HG03159 (cell line): ENCODE data around the gene TMEM205.
"Not testable (repeated sequence)": the region's sequence is repeated elsewhere in the genome, so short reads cannot be mapped to it uniquely, and the experiment has no call there.

Experiments
- ATAC-seq: cut with Tn5 transposase; IDR thresholded peaks from one replicate; pipeline ENCODE4 v1.9.1; 2021; ENCODE audit warnings: mild to moderate bottlenecking, moderate library complexity; ENCODE audit not compliant: unreplicated experiment

TMEM205 gene

GRCh38 chr19:11340099-11340467, 6.0 kb downstream of the TMEM205 start:
- not testable (repeated sequence) for ATAC-seq

- ATAC-seq: peak; percentile 63
Observed at GRCh38 chr19:11339254-11340098, 6.6 kb downstream of the TMEM205 start, which contains the start of gene RAB3D. Gene RAB3D (minus strand): TSS chr19:11339657. CDS start chr19:11337399, 2,258 bp downstream.

GRCh38 chr19:11338569-11339253, 7.4 kb downstream of the TMEM205 start:
- no peak for ATAC-seq

GRCh38 chr19:11338121-11338520, 7.9 kb downstream of the TMEM205 start:
- ATAC-seq: no peak

GRCh38 chr19:11337080-11337479, 9.0 kb downstream of the TMEM205 start:
- no peak for ATAC-seq

GRCh38 chr19:11335449-11336146, 10.5 kb downstream of the TMEM205 start:
- no peak for ATAC-seq

DNA sequence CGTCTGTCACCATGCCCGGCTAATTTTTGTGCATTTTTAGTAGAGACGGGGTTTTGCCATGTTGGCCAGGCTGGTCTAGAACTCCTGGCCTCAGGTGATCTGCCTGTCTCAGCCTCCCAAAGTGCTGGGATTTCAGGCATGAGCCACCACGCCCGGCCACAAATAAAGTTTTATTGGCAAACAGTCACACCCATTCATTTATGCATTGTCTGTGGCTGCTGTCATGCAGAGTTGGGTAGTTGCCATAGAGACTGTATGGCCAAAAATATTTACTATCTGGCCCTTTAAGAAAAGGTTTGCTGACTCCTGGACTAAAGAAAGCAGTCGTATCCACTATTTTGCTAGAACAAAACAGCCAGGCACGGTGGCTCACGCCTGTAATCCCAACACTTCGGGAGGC, 12.2 kb downstream of the TMEM205 start:
- ATAC-seq: not testable (repeated sequence)

DNA sequence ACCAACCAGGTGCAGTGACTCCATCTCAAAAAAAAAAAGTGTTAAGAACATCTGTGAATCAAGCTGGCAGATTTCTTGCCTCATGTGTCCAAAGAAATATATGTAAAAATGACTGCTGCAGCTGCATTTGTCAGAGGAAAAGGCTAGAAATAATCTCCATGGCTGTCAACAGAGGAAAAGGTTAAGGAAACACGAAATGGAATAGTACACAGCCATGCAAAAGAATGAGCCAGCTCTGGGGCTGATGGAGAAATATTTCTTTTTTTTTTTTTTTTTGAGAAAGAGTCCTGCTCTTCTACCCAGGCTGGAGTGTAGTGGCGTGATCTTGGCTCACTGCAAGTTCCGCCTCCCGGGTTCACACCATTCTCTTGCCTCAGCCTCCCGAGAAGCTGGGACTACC, 13.2 kb downstream of the TMEM205 start:
- no peak for ATAC-seq

- no peak for ATAC-seq
Observed at GRCh38 chr19:11331502-11331901, 14.6 kb downstream of the TMEM205 start.

DNA sequence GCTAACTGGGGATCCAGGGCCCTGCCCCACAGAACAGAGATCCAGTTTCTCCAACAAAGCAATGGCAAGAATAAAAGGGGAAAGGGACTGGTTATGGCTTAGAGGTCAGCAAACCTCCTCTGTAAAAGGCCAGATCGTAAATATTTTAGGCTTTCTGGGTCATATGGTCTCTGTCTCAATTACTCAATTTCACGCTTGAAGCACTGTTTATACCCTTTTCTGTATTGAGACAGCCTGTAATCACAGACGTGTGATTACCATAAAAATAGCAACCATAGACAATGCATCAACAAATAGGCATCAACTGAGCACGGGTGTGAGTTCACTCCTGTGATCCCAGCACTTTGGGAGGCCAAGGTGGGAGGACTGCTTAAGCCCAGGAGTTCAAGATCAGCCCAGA, 15.9 kb downstream of the TMEM205 start:
- ATAC-seq: no peak

DNA sequence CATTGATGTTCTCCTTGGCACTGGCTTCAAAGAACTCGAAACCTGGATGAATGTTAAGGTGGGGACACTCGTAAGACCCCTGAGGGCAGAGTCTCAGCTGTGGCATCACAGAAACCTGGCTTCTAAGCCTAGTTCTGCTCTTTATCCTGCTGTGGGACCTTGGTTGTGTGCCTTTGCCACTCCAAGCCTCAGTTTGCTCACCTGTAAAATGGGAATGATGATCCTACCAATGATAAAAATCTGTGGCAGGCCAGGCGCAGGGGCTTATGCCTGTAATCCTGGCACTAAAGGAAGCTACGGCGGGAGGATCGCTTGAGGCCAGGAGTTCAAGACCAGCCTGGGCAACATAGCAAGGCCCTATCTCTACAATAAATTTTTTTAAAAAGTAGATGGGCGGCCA, 20.5 kb downstream of the TMEM205 start:
- ATAC-seq: no peak

DNA sequence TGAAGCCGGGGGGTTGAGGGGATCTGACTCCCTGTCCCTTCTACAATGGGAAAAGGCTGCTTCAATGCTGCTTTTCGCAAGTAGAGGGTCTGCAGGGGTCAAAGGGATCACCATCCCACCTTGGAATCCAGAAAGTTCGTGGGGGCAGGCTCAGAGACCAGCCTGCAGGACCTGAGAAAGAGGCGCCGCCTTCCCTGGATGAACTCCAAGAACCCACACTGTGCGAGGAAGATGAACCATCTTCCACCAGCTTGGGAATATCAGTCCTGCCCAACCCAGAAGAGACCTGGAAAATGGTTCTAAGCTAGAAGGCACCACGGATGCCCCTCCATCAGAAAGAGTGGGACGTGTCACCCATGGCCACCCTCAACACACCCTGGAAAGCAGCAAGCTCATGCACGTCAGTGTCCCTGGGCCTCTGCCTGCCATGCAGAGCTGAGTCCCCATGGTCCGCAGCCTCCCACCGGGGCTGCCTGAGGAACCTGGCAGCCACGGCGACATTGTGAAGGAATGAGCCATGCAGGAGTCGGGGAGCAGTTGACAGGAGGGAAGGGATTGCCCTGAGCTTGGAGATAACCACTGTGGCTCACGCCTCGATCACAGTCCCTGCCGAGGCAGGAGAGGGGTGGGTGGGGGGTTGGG, 21.2 kb downstream of the TMEM205 start:
- no peak for ATAC-seq

DNA sequence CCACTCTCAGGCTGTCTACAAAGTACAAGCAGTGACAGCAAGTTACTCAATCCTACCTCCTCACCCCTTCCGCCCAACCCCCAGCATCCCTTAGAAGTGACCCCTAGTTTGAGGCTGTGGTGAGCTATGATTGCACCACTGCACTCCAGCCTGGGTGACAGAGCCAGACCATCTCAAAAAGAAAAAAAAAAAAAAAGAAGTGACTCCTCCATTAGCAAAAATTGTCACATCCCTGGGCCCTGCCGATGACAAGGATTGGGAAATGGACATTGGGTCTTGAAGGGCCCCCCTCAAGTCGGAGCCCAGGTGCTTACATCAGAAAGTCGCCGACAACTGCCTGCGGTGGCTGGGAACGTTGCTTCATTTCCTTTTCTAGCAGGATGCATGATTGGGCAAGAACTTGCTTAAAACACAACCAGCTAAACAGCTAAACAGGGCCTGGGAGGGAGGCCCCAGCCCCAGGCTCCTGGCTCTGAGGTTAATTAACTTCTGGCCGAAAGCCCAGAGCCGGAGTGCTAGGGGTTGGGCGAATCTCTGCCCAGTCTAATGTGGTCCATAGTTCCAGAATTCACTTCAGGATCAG, 21.9 kb downstream of the TMEM205 start:
- ATAC-seq: no peak

GRCh38 chr19:11323601-11324078, 22.4 kb downstream of the TMEM205 start:
- no peak for ATAC-seq

GRCh38 chr19:11322269-11323024, 23.6 kb downstream of the TMEM205 start:
- no peak for ATAC-seq

GRCh38 chr19:11321191-11322126, 24.6 kb downstream of the TMEM205 start:
- no peak for ATAC-seq

DNA sequence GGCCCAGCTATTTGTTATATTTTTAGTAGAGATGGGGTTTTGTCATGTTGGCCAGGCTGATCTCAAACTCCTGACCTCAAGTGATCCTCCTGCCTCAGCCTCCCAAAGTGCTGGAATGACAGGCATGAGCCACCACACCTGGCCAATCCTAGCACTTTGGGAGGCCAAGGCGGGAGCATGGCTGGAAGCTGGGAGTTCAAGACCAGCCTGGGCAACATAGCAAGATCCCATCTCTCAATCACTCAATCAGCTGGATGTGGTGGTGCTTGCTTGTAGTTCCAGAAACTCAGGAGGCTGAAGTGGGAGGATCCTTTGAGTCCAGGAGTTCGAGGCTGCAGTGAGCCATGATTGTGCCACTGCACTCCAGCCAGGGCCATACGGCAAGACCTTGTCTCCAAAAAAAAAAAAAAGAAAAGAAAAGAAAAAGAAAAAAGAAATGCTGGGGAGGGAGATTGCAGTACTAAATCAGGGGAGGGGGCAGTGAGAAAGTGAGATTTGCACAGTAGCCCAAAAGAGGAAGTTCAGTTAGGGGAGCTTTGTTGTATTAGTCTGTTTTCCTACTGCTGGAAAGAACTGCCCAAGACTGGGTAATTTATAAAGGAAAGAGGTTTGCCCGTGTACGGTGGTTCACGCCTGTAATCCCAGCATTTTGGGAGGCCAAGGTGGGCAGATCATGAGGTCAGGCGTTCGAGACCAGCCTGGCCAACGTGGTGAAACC, 25.6 kb downstream of the TMEM205 start:
- ATAC-seq: not testable (repeated sequence)

GRCh38 chr19:11306337-11306736, 39.7 kb downstream of the TMEM205 start:
- no peak for ATAC-seq
